Measurements from ENCODE around the gene NPLOC4. TPM values are rescaled to one million over a fixed set of nuclear protein-coding genes. Genes with fewer than 3 reads are reported as not detected.

NPLOC4 gene
- total RNA-seq, 1 experiment from 2014 or later, result 146 TPM

DNA sequence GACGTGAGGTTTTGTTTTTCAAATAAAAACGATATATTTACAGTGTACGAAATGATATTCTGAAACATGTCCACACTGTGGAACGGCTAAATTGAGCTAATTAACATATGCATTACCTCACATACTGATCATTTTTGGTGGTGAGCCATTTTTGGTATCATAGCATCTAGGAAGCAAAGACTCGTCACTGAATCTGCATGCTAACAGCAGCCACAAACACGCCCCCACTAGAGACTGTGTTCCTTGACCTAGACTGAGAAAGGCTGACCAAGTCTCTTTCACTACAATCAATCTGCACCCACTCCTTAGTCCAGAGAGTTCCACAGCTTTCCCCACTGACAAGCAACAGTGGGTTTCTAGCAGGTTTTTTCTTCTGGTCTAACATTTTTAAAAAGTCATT lies 29.5 kb downstream of the NPLOC4 start:
- no TSS peak for BruUV-seq (replicated peaks)
- H3K27me3 Mint-ChIP-seq (ENCODE audit: unreplicated experiment), result no peaks in the 10 kb centered on the region
- H3K4me3 Mint-ChIP-seq (ENCODE audit: low read depth, unreplicated experiment), result no peak overlapping the region
- H3K27ac Mint-ChIP-seq (ENCODE audit: unreplicated experiment), result no peak overlapping the region
- peaks cover 62% of the 10 kb centered on the region for H3K36me3 Mint-ChIP-seq (ENCODE audit: insufficient read depth, unreplicated experiment)
- no peak for DNase-seq
- H3K9me3 Mint-ChIP-seq (ENCODE audit: low read depth, unreplicated experiment), result no peaks in the 10 kb centered on the region
- TF ChIP-seq, protein P1, sequence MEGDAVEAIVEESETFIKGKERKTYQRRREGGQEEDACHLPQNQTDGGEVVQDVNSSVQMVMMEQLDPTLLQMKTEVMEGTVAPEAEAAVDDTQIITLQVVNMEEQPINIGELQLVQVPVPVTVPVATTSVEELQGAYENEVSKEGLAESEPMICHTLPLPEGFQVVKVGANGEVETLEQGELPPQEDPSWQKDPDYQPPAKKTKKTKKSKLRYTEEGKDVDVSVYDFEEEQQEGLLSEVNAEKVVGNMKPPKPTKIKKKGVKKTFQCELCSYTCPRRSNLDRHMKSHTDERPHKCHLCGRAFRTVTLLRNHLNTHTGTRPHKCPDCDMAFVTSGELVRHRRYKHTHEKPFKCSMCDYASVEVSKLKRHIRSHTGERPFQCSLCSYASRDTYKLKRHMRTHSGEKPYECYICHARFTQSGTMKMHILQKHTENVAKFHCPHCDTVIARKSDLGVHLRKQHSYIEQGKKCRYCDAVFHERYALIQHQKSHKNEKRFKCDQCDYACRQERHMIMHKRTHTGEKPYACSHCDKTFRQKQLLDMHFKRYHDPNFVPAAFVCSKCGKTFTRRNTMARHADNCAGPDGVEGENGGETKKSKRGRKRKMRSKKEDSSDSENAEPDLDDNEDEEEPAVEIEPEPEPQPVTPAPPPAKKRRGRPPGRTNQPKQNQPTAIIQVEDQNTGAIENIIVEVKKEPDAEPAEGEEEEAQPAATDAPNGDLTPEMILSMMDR (IDR thresholded peaks at IDR 0.05; ENCODE audit: unreplicated experiment), result no peak
- no peaks in the 10 kb centered on the region for H3K4me1 Mint-ChIP-seq (ENCODE audit: low read depth, unreplicated experiment)
- intact Hi-C loops (cut with micrococcal nuclease; ENCODE audit: unreplicated experiment), result no loop called here
- CTCF ChIA-PET, result no interaction called here

DNA sequence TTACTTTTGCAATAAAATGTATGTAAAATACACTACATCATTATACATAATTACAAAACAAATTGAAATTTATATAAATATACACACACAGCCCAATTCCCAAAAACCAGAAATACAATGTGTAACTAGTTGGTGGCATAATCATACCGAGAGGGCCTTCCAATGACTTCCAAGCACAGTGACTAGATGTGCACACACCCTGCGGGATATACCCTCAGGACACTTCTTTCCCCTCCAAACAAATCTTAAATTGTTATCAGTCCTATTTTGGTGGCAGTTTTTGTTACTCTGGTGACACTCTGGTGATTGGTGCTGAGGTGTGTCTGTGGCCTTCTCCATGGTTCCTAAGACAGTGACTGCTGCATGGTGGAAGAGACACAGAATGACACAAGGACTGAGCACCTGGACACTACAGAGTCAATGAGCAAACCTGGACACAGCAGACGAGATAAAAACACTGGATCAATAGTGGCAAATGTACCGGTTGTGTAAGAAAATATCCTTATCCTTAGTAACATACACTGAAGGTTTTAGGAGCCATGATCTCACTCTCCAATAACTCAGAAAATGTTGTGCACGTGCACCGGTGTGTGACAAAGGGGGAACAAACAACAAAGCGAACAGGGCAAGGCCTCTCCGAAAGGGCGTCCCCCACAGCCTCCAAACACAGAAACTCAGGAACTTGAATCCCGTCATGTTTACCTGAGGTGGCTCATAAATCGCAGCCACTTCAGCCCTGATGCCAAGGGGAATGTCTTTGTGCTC lies 32.9 kb downstream of the NPLOC4 start:
- BruUV-seq (replicated peaks), result no TSS peak
- peaks cover 7% of the 10 kb centered on the region for H3K4me1 Mint-ChIP-seq (ENCODE audit: low read depth, unreplicated experiment)
- peaks cover 70% of the 10 kb centered on the region for H3K36me3 Mint-ChIP-seq (ENCODE audit: insufficient read depth, unreplicated experiment)
- CTCF ChIA-PET, result no interaction called here
- no peak for DNase-seq
- H3K27me3 Mint-ChIP-seq (ENCODE audit: unreplicated experiment), result no peaks in the 10 kb centered on the region
- TF ChIP-seq, protein P1 (IDR thresholded peaks at IDR 0.05; ENCODE audit: unreplicated experiment), result no peak
- H3K9me3 Mint-ChIP-seq (ENCODE audit: low read depth, unreplicated experiment), result no peaks in the 10 kb centered on the region
- no peak overlapping the region for H3K27ac Mint-ChIP-seq (ENCODE audit: unreplicated experiment)
- no peak overlapping the region for H3K4me3 Mint-ChIP-seq (ENCODE audit: low read depth, unreplicated experiment)
- intact Hi-C loops (cut with micrococcal nuclease; ENCODE audit: unreplicated experiment), result no loop called here

DNA sequence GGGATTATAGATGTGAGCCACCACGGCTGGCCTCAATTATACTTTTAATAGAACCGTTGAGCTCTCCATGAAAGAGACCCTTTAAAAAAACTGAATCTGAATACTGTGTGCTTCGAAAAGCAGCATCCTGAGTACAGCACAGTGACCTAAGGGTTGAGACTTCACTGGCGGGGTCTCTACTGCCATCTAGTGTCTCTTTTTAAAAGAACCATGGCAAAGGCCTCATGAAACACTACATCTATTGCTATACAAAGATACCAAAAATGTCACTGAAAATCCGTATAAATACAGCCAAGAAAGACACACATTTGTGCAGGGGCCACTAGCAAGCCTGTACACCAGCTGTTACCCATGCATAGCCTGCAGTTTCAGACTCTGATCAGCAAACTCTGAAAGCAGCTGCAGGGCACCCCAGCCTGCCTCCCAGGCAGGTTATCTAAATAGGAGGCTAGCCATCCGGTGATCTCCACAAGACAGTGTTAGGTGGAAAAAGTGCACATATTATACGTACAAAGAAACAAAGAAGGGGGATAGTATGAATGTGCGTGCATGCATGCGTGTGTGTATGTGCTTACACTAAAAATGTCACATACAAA lies 35.3 kb downstream of the NPLOC4 start:
- intact Hi-C loops (cut with micrococcal nuclease; ENCODE audit: unreplicated experiment), result loop anchor here (1.0 to 2.0 kb wide), 2 partner anchors 35 to 49 kb away; partner anchors contain the start of gene FAAP100
- peak overlapping the region; percentile 35 for H3K27ac Mint-ChIP-seq (ENCODE audit: unreplicated experiment)
- peaks cover 7% of the 10 kb centered on the region for H3K4me1 Mint-ChIP-seq (ENCODE audit: low read depth, unreplicated experiment)
- CTCF ChIA-PET, result interaction anchor here (0.6 to 1.5 kb wide), 3 partner anchors 35 to 51 kb away, joined by 3 to 4 read pairs (median 4); no protein-coding TSS in a partner anchor
- H3K36me3 Mint-ChIP-seq (ENCODE audit: insufficient read depth, unreplicated experiment), result peaks cover 73% of the 10 kb centered on the region
- H3K9me3 Mint-ChIP-seq (ENCODE audit: low read depth, unreplicated experiment), result no peaks in the 10 kb centered on the region
- TF ChIP-seq, protein P1 (IDR thresholded peaks at IDR 0.05; ENCODE audit: unreplicated experiment), result peak; percentile 64
- BruUV-seq (replicated peaks), result no TSS peak
- H3K4me3 Mint-ChIP-seq (ENCODE audit: low read depth, unreplicated experiment), result no peak overlapping the region
- no peaks in the 10 kb centered on the region for H3K27me3 Mint-ChIP-seq (ENCODE audit: unreplicated experiment)
- DNase-seq, result peak; percentile 55

DNA sequence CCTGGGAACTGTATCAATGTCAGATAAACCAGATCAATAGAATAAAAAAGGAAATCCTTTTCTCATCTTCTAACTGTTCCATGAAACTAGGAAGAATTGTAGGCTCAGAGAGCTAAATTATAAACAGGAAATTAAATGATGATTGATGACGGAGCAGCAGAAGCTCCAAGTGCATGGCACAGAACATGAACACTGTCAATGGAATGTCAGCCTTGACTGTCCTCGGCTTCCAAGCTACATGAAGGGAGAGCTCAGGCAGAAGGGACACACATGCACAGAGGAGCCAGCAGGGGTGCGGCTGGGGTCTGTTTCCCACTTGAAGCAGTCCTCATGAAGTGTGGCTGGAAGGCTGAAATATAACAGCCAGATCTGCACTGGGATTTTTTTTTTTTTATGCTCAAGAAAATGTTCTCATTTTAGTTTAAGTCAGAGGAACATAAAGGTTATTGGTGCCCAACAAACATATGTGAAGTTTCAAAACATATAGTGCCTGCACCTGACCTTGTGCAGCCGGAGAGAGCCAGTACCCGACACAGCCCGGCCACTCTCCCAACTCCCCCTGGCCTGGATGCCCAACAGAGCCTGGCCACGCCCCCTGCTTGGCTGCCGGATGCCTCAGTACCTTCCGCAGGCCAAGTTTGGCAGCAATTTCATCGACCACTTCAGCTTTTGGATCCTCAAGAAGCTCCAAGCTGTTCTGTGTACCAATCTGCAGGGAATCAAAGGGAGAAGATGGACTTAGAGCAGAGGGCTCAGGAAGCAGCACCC lies 37.0 kb downstream of the NPLOC4 start:
- no peaks in the 10 kb centered on the region for H3K9me3 Mint-ChIP-seq (ENCODE audit: low read depth, unreplicated experiment)
- no peak overlapping the region for H3K27ac Mint-ChIP-seq (ENCODE audit: unreplicated experiment)
- no peaks in the 10 kb centered on the region for H3K27me3 Mint-ChIP-seq (ENCODE audit: unreplicated experiment)
- peaks cover 7% of the 10 kb centered on the region for H3K4me1 Mint-ChIP-seq (ENCODE audit: low read depth, unreplicated experiment)
- H3K36me3 Mint-ChIP-seq (ENCODE audit: insufficient read depth, unreplicated experiment), result peaks cover 73% of the 10 kb centered on the region
- intact Hi-C loops (cut with micrococcal nuclease; ENCODE audit: unreplicated experiment), result loop anchor here (2.0 kb wide), 1 partner anchor 47 kb away; the partner anchor contains the start of gene FAAP100
- no peak overlapping the region for H3K4me3 Mint-ChIP-seq (ENCODE audit: low read depth, unreplicated experiment)
- BruUV-seq (replicated peaks), result no TSS peak
- DNase-seq, result no peak
- TF ChIP-seq, protein P1 (IDR thresholded peaks at IDR 0.05; ENCODE audit: unreplicated experiment), result no peak
- CTCF ChIA-PET, result interaction anchor here (0.7 kb wide), 2 partner anchors 9 to 82 kb away, joined by 3 read pairs; no protein-coding TSS in a partner anchor
